Ishikawa (cell line): ENCODE results near the gene KCNN3.

ENCODE experiments used
- CEBPB ChIP-seq: IDR thresholded peaks from 2 replicates; pipeline ENCODE4 v1.6.1; 2012
- CREB1 ChIP-seq: IDR thresholded peaks from 2 replicates; pipeline ENCODE4 v1.6.1; 2012; ENCODE audit warnings: low read depth
- EGR1 ChIP-seq: IDR thresholded peaks from 2 replicates; pipeline ENCODE4 v1.6.1; 2012
- EP300 ChIP-seq: IDR thresholded peaks from 2 replicates; pipeline ENCODE4 v1.6.1; 2012; ENCODE audit warnings: borderline replicate concordance
- FOXM1 ChIP-seq: IDR thresholded peaks from 2 replicates; pipeline ENCODE4 v1.6.1; 2012; ENCODE audit warnings: low read depth, borderline replicate concordance
- MAX ChIP-seq: IDR thresholded peaks from 2 replicates; pipeline ENCODE4 v1.6.1; 2012
- NFIC ChIP-seq: IDR thresholded peaks from 2 replicates; pipeline ENCODE4 v1.6.1; 2012
- RAD21 ChIP-seq: IDR thresholded peaks from 2 replicates; pipeline ENCODE4 v1.6.1; 2012; ENCODE audit warnings: low read depth
- REST ChIP-seq: IDR thresholded peaks from 2 replicates; pipeline ENCODE4 v1.6.1; 2012; ENCODE audit warnings: low read depth, mild to moderate bottlenecking
- TAF1 ChIP-seq: IDR thresholded peaks from 2 replicates; pipeline ENCODE4 v1.6.1; 2012; ENCODE audit warnings: low read depth, mild to moderate bottlenecking
- TCF12 ChIP-seq: IDR thresholded peaks from 2 replicates; pipeline ENCODE4 v1.6.1; 2012; ENCODE audit warnings: low read depth
- TEAD4 ChIP-seq: IDR thresholded peaks from 2 replicates; pipeline ENCODE4 v1.6.1; 2012
- USF1 ChIP-seq: IDR thresholded peaks from 2 replicates; pipeline ENCODE4 v1.6.1; 2012
- YY1 ChIP-seq: IDR thresholded peaks from 2 replicates; pipeline ENCODE4 v1.6.1; 2012; ENCODE audit warnings: low read depth
- ZBTB7A ChIP-seq: IDR thresholded peaks from 2 replicates; pipeline ENCODE4 v1.6.1; 2012; ENCODE audit warnings: low read depth

The KCNN3 gene

GRCh38 chr1:154682254-154682653 is 187.8 kb downstream of the KCNN3 start:
- TF ChIP-seq CREB1 (no peak), TCF12 (no peak), REST (no peak), USF1 (no peak), FOXM1 (no peak), TAF1 (no peak), EP300 (no peak), CEBPB (no peak)

GRCh38 chr1:154669464-154670282 is 200.4 kb downstream of the KCNN3 start:
- peak; percentile 93 for TF ChIP-seq RAD21
- TF ChIP-seq REST = no peak
- TF ChIP-seq TEAD4 = no peak

- TF ChIP-seq CEBPB (no peak), EP300 (no peak), ZBTB7A (no peak), TAF1 (no peak), NFIC (no peak), YY1 (no peak), USF1 (no peak), TCF12 (no peak)
These were observed 203.9 kb downstream of the KCNN3 start for GRCh38 chr1:154666051-154666790.

GRCh38 chr1:154664331-154665002 is 205.6 kb downstream of the KCNN3 start:
- TF ChIP-seq CREB1 (no peak), TEAD4 (no peak), ZBTB7A (no peak), NFIC (no peak), RAD21 (no peak), CEBPB (no peak), USF1 (no peak), YY1 (no peak)

- TF ChIP-seq MAX = no peak
- TF ChIP-seq EGR1 = no peak
- TF ChIP-seq RAD21 = no peak
- TF ChIP-seq ZBTB7A = no peak
- no peak for TF ChIP-seq NFIC
- no peak for TF ChIP-seq REST
- no peak for TF ChIP-seq TAF1
- TF ChIP-seq USF1 = no peak
- TF ChIP-seq YY1 = no peak
- no peak for TF ChIP-seq CEBPB
- TF ChIP-seq TEAD4 = no peak
- no peak for TF ChIP-seq FOXM1
- TF ChIP-seq CREB1 = no peak
- no peak for TF ChIP-seq EP300
- no peak for TF ChIP-seq TCF12
These were observed 206.5 kb downstream of the KCNN3 start for GRCh38 chr1:154663471-154664060.
